Measurements from ENCODE around the gene RBFOX1. TPM values are rescaled to one million over a fixed set of nuclear protein-coding genes. Genes with fewer than 3 reads are reported as not detected.

The RBFOX1 gene
- total RNA-seq, 1 donor from 2014 or later = 0.55 TPM

GRCh38 chr16:7518158-7518557, 185.5 kb downstream of the RBFOX1 start:
- DNase-seq (ENCODE audit: low spot score) = no peak

- no peak for DNase-seq (ENCODE audit: low spot score)
Observed at GRCh38 chr16:7521834-7522233, 189.2 kb downstream of the RBFOX1 start.

GRCh38 chr16:7524419-7524818, 191.8 kb downstream of the RBFOX1 start:
- DNase-seq (ENCODE audit: low spot score) = no peak

- DNase-seq (ENCODE audit: low spot score) = no peak
Observed at GRCh38 chr16:7526736-7527135, 194.1 kb downstream of the RBFOX1 start.

- DNase-seq (ENCODE audit: low spot score) = no peak
Observed at GRCh38 chr16:7532534-7532933, 199.9 kb downstream of the RBFOX1 start.

- DNase-seq (ENCODE audit: low spot score) = no peak
Observed at GRCh38 chr16:7534749-7535148, 202.1 kb downstream of the RBFOX1 start.

GRCh38 chr16:7541026-7541425, 208.4 kb downstream of the RBFOX1 start:
- no peak for DNase-seq (ENCODE audit: low spot score)

- DNase-seq (ENCODE audit: low spot score) = no peak
Observed at GRCh38 chr16:7545251-7545650, 212.6 kb downstream of the RBFOX1 start.

GRCh38 chr16:7546948-7547347, 214.3 kb downstream of the RBFOX1 start:
- DNase-seq (ENCODE audit: low spot score) = no peak

GRCh38 chr16:7547736-7548135, 215.1 kb downstream of the RBFOX1 start:
- DNase-seq (ENCODE audit: low spot score) = no peak

GRCh38 chr16:7548796-7549318, 216.2 kb downstream of the RBFOX1 start:
- no peak for DNase-seq (ENCODE audit: low spot score)

GRCh38 chr16:7550096-7550495, 217.5 kb downstream of the RBFOX1 start:
- no peak for DNase-seq (ENCODE audit: low spot score)

GRCh38 chr16:7555459-7555858, 222.8 kb downstream of the RBFOX1 start:
- DNase-seq (ENCODE audit: low spot score) = no peak

GRCh38 chr16:7561908-7562405, 229.3 kb downstream of the RBFOX1 start:
- no peak for DNase-seq (ENCODE audit: low spot score)

GRCh38 chr16:7566360-7566759, 233.7 kb downstream of the RBFOX1 start:
- no peak for DNase-seq (ENCODE audit: low spot score)

GRCh38 chr16:7571366-7571765, 238.7 kb downstream of the RBFOX1 start:
- no peak for DNase-seq (ENCODE audit: low spot score)

GRCh38 chr16:7577588-7577987, 244.9 kb downstream of the RBFOX1 start:
- no peak for DNase-seq (ENCODE audit: low spot score)

GRCh38 chr16:7579454-7579853, 246.8 kb downstream of the RBFOX1 start:
- DNase-seq (ENCODE audit: low spot score) = no peak

GRCh38 chr16:7581175-7581574, 248.5 kb downstream of the RBFOX1 start:
- no peak for DNase-seq (ENCODE audit: low spot score)

- no peak for DNase-seq (ENCODE audit: low spot score)
Observed at GRCh38 chr16:7583396-7583795, 250.8 kb downstream of the RBFOX1 start.

GRCh38 chr16:7584561-7584960, 251.9 kb downstream of the RBFOX1 start:
- DNase-seq (ENCODE audit: low spot score) = no peak

GRCh38 chr16:7585705-7586104, 253.1 kb downstream of the RBFOX1 start:
- no peak for DNase-seq (ENCODE audit: low spot score)

GRCh38 chr16:7590934-7591333, 258.3 kb downstream of the RBFOX1 start:
- DNase-seq (ENCODE audit: low spot score) = no peak

- DNase-seq (ENCODE audit: low spot score) = no peak
Observed at GRCh38 chr16:7596308-7596707, 263.7 kb downstream of the RBFOX1 start.
